Pancreas (tissue), 10 donors: Measurements from ENCODE around the gene SRMS. TPM values are rescaled to one million over a fixed set of nuclear protein-coding genes. Genes with fewer than 3 reads are reported as not detected.
A peak's percentile ranks its signal among the peaks of the same experiment; 100 is the strongest.

Experiments
- ATAC-seq, 4 donors: fragments of 200-7000 bp; cut with Tn5 transposase; one replicate each; pipeline versions ENCODE4 v1.8.0 to v1.9.1; 2020; ENCODE audit warnings: mild to moderate bottlenecking in 4 of 4, moderate library complexity in 4 of 4
- DNase-seq, 6 donors: peaks; one replicate each; pipeline ENCODE4 v3.0.0-alpha.2; 2020
- FAIRE-seq: peaks from 2 replicates; lab custom pipeline; 2012; peaks lifted over from hg19 to GRCh38; lab: Jason Lieb, UNC
- H3K27ac ChIP-seq, 4 donors: fragments of 200-600 bp; sonication (generic); 1 replicate in 3 of 4; 2 replicates in 1 of 4; pipeline versions ENCODE4 v1.5.0 to v1.8.0; 2020
- H3K27me3 ChIP-seq, 4 donors: fragments of 200-600 bp; one replicate each; pipeline ENCODE4 v1.8.0; 2021
- H3K36me3 ChIP-seq, 3 donors: fragments of 200-600 bp; sonication (generic) in 1 of 3; one replicate each; pipeline versions ENCODE4 v1.5.0 to v1.8.0; 2020 to 2021
- H3K4me1 ChIP-seq, 3 donors: fragments of 200-600 bp; one replicate each; pipeline ENCODE4 v1.8.0; 2021
- H3K4me3 ChIP-seq, 4 donors: fragments of 200-600 bp; sonication (generic) in 2 of 4; one replicate each; pipeline versions ENCODE4 v1.5.0 to v1.8.0; 2020 to 2021
- H3K9me3 ChIP-seq, 4 donors: fragments of 200-600 bp; one replicate each; pipeline ENCODE4 v1.8.0; 2021
- CTCF ChIP-seq, 4 donors: fragments of 200-600 bp; sonication (generic) in 3 of 4; IDR thresholded peaks; one replicate each; pipeline versions ENCODE4 v1.5.0 to v1.8.0; 2021; ENCODE audit warnings: antibody characterized with exemption in 4 of 4
- WGBS, 2 donors: extraction: QIAGEN DNeasy Blood & Tissue Kit; methylation state at CpG; one replicate each; pipeline ENCODE4 v1.1.7; 2013; 5-methylcytosine and 5-hydroxymethylcytosine counted together
- intact Hi-C, 3 donors: fragments of 100-400 bp; cut with DNase I; formaldehyde crosslinking; loops; one replicate each; pipeline versions ENCODE4 v1.11.1 to v1.14.2; 2022
- polyA plus RNA-seq, 2 donors: library from polyadenylated mRNA; stranded (reverse); fragments of 200-250 nt; gene quantifications; one replicate each; pipeline ENCODE4 v1.2.3, GENCODE V29; 2013
- total RNA-seq, 6 donors: library from RNA; stranded (reverse); fragmentation: NEBNext Ultra II Directional in 4 of 6; extraction: Animal tissue kit (Norgen Biotek cat#: 25700) in 4 of 6; gene quantifications; one replicate each; pipeline versions ENCODE4 v1.2.1 to v1.2.4, GENCODE V29; 2021 to 2023
- donor health status: healthy with polysubstance abuse.
- donor health status: DM: no; HTN: no; CAD: no; lungs with moderate emphysema.
- donor health status: DM: no; HTN: no; CAD: no.
- donor health status: control.
- donor health status: control.
- donor health status: Bipolar disorder and iron deficiency.
- donor health status: DM: yes; HTN: yes; CAD: no.
- donor health status: DM: no; HTN: no; CAD: no.
- donor health status: DM: no; HTN: no; CAD: no.
- donor health status: DM: yes; HTN: yes; CAD: no.

The SRMS gene
- total and polyA plus RNA-seq, 8 donors, result not detected

GRCh38 chr20:63520934-63521601 lies 26.5 kb downstream of the SRMS start:
- Histone ChIP-seq H3K4me3 (peak overlapping the region; percentile 70 to 91 (median 84)), H3K27me3 (no peaks in the 10 kb centered on the region), H3K4me1 (peaks cover 6 to 8% (median 7%) of the 10 kb centered on the region in 3 donors), H3K27ac (peak overlapping the region; percentile 90 to 99 (median 99)), H3K36me3 (no peaks in the 10 kb centered on the region), H3K9me3 (no peaks in the 10 kb centered on the region)
- FAIRE-seq (no peak), ATAC-seq (peak; percentile 71 to 81 (median 79)), DNase-seq (peak; percentile 82 to 96 (median 87))
- 1% methylated on average over 32 to 68 of the region's 68 CpGs for WGBS, 2 donors
- intact Hi-C loops, result no loop called here
- no peak for TF ChIP-seq CTCF (IDR thresholded peaks at IDR 0.05)

- peaks cover 6 to 8% (median 7%) of the 10 kb centered on the region in 3 donors for H3K4me1 ChIP-seq
- peak; percentile 73 to 97 (median 88) for DNase-seq
- peak within 1 kb of the TSS; percentile 90 to 99 (median 99) for H3K27ac ChIP-seq
- intact Hi-C loops, result no loop called here
- no peaks in the 10 kb centered on the region for H3K27me3 ChIP-seq
- 0 to 1% methylated on average over 43 to 64 of the region's 64 CpGs for WGBS, 2 donors
- no peaks in the 10 kb centered on the region for H3K36me3 ChIP-seq
- no peak for TF ChIP-seq CTCF (IDR thresholded peaks at IDR 0.05)
- peak within 1 kb of the TSS; percentile 70 to 91 (median 84) for H3K4me3 ChIP-seq
- no peak for FAIRE-seq
- peak; percentile 88 to 90 (median 88) for ATAC-seq
- no peaks in the 10 kb centered on the region for H3K9me3 ChIP-seq
Measured at GRCh38 chr20:63520504-63520933, 27.0 kb downstream of the SRMS start, which contains the start of gene PPDPF. Gene PPDPF, plus strand, starts transcription at chr20:63520765. Its CDS starts 544 bp downstream, at chr20:63521309.

- 2% methylated on average over 58 to 72 of the region's 72 CpGs for WGBS, 2 donors
- FAIRE-seq (no peak), DNase-seq (peak; percentile 55 to 90 (median 74)), ATAC-seq (peak; percentile 39 to 64 (median 54))
- no peaks in the 10 kb centered on the region for H3K9me3 ChIP-seq
- TF ChIP-seq CTCF (IDR thresholded peaks at IDR 0.05), result no peak
- peak overlapping the region; percentile 90 to 99 (median 99) for H3K27ac ChIP-seq
- intact Hi-C loops, result no loop called here
- H3K27me3 ChIP-seq, result no peaks in the 10 kb centered on the region
- H3K4me3 ChIP-seq, result peak overlapping the region; percentile 70 to 91 (median 84)
- H3K36me3 ChIP-seq, result no peaks in the 10 kb centered on the region
- H3K4me1 ChIP-seq, result peaks cover 6 to 8% (median 7%) of the 10 kb centered on the region in 3 donors
Measured at GRCh38 chr20:63519668-63520503, 27.7 kb downstream of the SRMS start.

- ATAC-seq, result no peak
- Histone ChIP-seq H3K4me1 (peaks cover 6 to 8% (median 7%) of the 10 kb centered on the region in 3 donors), H3K27ac (no peak overlapping the region), H3K27me3 (no peaks in the 10 kb centered on the region), H3K9me3 (no peaks in the 10 kb centered on the region), H3K4me3 (peak overlapping the region in 2 of 4 donors; percentile 84 to 91), H3K36me3 (no peaks in the 10 kb centered on the region)
- FAIRE-seq, result no peak
- peak in 4 of 6 donors; percentile 41 to 83 (median 56) for DNase-seq
- no peak for TF ChIP-seq CTCF (IDR thresholded peaks at IDR 0.05)
- WGBS, 2 donors, result 73 to 78% methylated on average over 29 to 32 of the region's 32 CpGs
- intact Hi-C loops, result no loop called here
Measured at GRCh38 chr20:63518946-63519667, 28.4 kb downstream of the SRMS start.
